Measurements from ENCODE around the gene PADI4.
"Not testable (repeated sequence)": the region's sequence is repeated elsewhere in the genome, so short reads cannot be mapped to it uniquely, and the experiment has no call there.

The PADI4 gene

GRCh38 chr1:17316704-17317103 lies 8.7 kb downstream of the PADI4 start:
- DNase-seq, result no peak

DNA sequence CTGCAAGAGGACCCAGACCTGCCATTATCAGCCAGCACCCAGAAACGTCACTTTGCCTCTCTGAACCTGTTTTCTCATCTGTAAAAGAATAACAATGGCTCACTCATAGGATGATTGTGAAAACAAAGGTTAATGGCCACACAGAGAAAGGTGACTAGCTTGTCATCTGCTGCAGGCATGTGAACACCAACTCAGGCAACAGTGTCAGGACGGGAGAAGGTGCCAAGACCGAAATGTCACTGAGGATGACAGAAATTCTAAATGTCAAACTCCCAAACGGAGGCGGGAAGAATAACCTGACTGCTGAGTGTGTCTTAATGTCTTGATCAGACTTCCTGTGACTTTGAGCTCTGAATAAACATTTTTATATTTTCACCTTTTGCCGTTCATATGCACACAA lies 10.3 kb downstream of the PADI4 start:
- no peak for DNase-seq

- DNase-seq, result no peak
Measured at GRCh38 chr1:17319561-17320350, 11.8 kb downstream of the PADI4 start.

GRCh38 chr1:17321857-17322390 lies 13.9 kb downstream of the PADI4 start:
- DNase-seq, result not testable (repeated sequence)

DNA sequence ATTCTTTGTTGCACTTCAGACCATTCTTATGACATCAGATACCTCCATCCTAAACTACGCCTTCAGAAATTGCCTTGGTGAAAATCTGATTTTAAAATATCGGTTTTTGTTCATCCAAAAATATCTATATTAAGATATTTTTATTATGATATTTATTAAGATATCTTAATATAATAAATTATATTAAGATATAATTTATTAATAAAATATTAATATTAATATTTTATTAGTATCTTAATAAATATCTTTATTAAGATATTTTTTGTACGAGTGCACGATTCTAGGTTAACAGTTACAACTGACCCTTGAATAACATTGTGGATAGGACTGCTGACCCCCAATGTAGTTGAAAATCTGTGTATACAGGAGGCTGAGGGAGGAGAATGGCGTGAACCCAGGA lies 20.9 kb downstream of the PADI4 start:
- no peak for DNase-seq

DNA sequence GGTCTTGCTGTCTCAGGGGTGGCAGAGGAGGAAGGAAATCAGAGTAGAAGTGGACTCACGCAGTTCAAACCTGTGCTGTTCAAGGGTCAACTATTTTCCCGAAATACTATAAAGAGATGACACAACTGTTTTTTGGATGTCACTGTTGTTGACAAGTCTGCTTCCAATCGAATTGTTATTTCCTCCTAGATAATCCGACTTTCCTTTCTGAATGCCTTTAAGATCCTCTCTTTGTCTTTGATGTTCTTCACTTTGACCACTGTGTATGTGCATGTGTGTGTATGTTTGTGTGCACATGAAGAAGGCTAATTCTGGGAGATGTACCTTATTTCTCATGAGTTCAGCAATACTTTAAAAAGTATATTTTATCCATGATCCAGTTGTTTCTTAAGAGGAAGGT lies 21.6 kb downstream of the PADI4 start:
- DNase-seq, result no peak

DNA sequence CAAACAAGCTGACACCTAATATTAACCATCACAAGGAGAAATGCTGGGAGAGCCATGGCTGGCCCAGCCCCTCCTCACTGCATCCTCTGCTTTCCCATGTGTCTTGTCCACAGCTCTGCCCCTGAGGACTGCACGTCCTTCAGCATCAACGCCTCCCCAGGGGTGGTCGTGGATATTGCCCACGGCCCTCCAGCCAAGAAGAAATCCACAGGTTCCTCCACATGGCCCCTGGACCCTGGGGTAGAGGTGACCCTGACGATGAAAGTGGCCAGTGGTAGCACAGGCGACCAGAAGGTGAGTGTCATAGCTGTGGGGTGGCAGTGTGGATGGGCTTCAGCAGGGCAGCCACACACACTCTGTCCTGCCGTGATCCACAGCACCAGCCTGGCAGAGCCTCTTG lies 22.9 kb downstream of the PADI4 start:
- DNase-seq, result no peak

DNA sequence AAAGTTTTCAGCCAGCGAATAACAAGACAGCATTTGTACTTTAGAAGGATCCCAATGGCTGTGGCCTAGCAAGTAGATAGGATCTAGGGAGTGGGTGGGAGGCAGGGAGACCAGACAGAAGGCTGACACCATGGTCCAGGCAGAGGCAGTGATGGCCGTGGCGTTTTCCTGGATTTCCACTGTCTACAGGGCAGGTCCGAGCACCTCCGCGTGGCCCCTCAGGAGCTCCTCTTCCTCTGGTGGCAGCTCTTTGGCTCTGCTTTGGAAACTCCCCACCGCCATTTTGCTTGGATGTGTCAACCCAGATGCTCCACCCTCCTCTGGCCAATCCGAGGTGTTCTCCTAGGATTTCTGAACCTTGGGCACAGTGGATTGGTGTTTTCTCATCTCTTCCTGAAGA lies 25.1 kb downstream of the PADI4 start:
- no peak for DNase-seq

- no peak for DNase-seq
Measured at GRCh38 chr1:17335821-17336710, 28.1 kb downstream of the PADI4 start.

DNA sequence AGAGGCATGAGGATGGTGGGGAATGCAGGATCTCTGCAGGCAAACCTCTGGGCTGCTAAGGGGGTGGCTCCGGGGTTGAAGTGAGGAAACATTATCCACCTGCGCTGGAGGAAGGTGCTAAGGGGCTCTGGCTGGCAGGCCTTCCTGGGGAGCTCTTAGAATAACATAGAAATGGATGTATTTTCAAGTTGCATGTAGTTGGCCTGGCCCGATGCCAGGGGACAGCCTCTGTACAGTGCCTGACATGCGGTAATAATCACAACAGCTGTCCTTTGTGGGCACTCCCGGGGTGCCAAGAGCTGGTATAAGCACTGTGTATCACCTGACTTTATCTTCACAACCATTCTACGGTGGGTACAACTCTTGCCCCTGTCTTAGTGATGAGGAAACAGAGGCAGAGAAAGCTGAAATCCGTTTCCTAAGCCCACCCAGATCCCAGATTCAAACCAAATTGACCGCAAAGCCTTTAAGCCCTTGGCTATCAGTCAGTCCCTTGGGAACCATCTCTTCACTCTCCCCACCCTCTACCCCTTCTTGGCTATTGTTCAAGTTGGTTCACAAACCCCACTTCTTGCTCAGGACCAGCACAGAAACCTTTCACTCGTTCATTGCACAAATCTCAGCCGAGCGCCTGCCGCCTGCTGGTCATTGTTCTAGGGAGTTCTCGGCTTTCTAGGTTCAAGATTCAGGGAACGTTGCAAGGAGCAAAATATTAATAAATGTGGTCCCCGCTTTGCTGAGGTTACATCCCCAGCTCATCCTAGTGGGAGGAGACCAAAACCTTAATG lies 30.9 kb downstream of the PADI4 start:
- DNase-seq, result no peak

GRCh38 chr1:17339521-17339920 lies 31.5 kb downstream of the PADI4 start:
- DNase-seq, result no peak

DNA sequence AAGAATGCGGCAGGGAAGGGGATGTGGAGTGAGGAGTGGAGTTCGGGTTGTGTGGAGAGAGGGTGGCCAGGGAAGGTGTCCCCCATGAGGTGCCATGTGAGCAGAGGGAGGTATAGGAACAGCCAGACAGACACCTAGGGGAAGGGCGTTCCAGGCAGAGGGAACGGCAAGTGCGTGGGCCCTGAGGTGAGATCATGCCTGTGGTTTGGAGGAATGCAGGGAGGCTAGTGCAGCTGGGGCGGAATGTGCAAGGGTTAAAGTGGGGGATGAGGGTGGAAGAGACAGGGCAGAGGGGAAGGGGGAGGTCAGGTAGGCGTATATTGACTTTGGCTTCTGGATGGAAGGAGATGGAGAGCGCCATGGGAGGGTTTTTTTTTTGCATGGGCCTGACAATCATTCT lies 32.4 kb downstream of the PADI4 start:
- DNase-seq, result no peak

DNA sequence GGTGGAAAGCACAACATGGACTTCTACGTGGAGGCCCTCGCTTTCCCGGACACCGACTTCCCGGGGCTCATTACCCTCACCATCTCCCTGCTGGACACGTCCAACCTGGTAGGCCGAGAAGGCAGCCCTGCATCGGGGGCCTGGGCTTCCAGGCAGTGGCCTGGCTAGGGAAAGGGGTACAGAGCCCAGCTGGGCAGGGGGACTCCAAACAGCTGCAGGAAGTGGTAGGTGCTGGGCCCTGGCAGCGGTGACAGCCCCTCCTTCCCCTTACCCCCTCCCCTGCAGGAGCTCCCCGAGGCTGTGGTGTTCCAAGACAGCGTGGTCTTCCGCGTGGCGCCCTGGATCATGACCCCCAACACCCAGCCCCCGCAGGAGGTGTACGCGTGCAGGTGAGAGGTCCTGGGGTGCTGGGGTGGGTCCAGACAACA lies 34.0 kb downstream of the PADI4 start:
- no peak for DNase-seq

DNA sequence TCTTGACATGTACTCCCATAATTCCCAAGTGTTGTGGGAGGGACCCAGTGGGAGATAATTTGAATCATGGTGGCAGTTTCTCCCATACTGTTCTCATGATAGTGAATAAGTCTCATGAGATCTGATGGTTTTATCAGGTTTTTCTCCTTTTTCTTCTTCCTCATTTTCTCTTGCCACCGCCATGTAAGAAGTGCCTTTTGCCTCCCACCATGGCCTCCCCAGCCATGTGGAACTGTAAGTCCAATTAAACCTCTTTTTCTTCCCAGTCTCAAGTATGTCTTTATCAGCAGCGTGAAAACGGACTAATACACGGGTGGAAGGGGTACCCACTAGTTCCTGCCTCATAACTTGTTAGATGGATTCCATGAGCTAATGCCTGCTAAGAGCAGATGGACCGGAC lies 37.5 kb downstream of the PADI4 start:
- not testable (repeated sequence) for DNase-seq

GRCh38 chr1:17346046-17346789 lies 38.2 kb downstream of the PADI4 start:
- no peak for DNase-seq

DNA sequence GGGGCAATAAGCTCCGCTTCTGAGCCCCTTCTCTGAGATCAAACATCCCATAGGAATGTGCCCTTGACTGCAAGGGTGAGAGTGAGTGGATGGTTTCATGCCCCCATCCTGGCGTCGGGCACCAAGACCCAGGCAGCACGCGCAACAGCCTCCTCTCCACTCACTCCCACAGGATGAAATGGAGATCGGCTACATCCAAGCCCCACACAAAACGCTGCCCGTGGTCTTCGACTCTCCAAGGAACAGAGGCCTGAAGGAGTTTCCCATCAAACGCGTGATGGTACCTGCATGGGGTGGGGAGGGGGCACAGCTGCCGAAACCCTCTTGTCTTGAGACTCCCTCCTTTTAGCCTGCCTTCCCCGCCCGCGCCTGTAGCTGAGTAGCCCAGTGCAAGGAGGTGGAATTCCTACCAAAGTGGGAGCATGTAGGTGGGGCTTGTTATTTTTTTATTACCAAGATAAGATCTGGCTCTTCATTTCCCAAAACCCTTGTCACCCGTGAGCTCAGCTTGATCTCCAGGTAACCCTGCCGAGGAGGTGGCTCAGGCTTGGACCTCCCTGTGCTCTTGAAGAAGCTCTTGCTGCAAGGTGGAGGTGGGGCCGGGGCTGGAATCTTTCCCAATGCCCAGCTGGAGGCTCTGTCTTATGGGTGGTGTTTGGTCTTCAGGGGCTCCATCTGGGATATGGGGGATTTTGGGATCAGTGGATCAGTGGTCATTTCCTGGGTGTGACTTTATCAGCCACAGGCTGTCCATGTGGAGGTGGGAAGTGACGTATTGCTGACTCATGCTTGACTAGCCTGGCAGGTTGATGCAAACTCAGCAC lies 40.0 kb downstream of the PADI4 start:
- DNase-seq, result no peak

GRCh38 chr1:17348593-17349234 lies 40.7 kb downstream of the PADI4 start:
- DNase-seq, result no peak

- DNase-seq, result no peak
Measured at GRCh38 chr1:17350083-17350482, 42.1 kb downstream of the PADI4 start.

GRCh38 chr1:17350928-17351446 lies 43.0 kb downstream of the PADI4 start:
- no peak for DNase-seq

- no peak for DNase-seq
Measured at GRCh38 chr1:17351598-17352324, 43.8 kb downstream of the PADI4 start.
